ENCODE data around the gene PRR14L.

- TF ChIP-seq CTCF (conservative IDR thresholded peaks at IDR 0.05; ENCODE audit: low read length) (no peak), EZH2phosphoT487 (IDR thresholded peaks at IDR 0.05; ENCODE audit: borderline replicate concordance) (no peak)
These were observed 90.7 kb downstream of the PRR14L start for GRCh38 chr22:31659246-31659645.

Data from Loucy (cell line).